GM13976 (cell line): ENCODE results near the gene ZDBF2.
"Not testable (repeated sequence)": the region's sequence is repeated elsewhere in the genome, so short reads cannot be mapped to it uniquely, and the experiment has no call there.

ENCODE experiments used
- DNase-seq: peaks from one replicate; pipeline ENCODE4 v3.0.0; 2012; ENCODE audit warnings: low spot score
- in situ Hi-C: fragments of 300-500 bp; cut with MboI; formaldehyde crosslinking; loops from one replicate; pipeline ENCODE4 v1.12.0; 2022; ENCODE audit warnings: low sequenced_read_pairs, mixed read lengths, inconsistent platforms; ENCODE audit not compliant: unreplicated experiment
- TF ChIP-seq, protein P1 (sequence below): IDR thresholded peaks from 2 replicates; pipeline ENCODE4 v1.5.1; 2012; ENCODE audit warnings: borderline replicate concordance, mild to moderate bottlenecking; ENCODE audit not compliant: insufficient read depth; ENCODE audit errors: extremely low read depth, missing control alignments, control extremely low read depth

Gene ZDBF2

GRCh38 chr2:206253125-206253776, 21.2 kb upstream of the ZDBF2 start:
- no peak for DNase-seq
- in situ Hi-C loops: no loop called here
- TF ChIP-seq, protein P1, sequence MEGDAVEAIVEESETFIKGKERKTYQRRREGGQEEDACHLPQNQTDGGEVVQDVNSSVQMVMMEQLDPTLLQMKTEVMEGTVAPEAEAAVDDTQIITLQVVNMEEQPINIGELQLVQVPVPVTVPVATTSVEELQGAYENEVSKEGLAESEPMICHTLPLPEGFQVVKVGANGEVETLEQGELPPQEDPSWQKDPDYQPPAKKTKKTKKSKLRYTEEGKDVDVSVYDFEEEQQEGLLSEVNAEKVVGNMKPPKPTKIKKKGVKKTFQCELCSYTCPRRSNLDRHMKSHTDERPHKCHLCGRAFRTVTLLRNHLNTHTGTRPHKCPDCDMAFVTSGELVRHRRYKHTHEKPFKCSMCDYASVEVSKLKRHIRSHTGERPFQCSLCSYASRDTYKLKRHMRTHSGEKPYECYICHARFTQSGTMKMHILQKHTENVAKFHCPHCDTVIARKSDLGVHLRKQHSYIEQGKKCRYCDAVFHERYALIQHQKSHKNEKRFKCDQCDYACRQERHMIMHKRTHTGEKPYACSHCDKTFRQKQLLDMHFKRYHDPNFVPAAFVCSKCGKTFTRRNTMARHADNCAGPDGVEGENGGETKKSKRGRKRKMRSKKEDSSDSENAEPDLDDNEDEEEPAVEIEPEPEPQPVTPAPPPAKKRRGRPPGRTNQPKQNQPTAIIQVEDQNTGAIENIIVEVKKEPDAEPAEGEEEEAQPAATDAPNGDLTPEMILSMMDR: no peak

DNA sequence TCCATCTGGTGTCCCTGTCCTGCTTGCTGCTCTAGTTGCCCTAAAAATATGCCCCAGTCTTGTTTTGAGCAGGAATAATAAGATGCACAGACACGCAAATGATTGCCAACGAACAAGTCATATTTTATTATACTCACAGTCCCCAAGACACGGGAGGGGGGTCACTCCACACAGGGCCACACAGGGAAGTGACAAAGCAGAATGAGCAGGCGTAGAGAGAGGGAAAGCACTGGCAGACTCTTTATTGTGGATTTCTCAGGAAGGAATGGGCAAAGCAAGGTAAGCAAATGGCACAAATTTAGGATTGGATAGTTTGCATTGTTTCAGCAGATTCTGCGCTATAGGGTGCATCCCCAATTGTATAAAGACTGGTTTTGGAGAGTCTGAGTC, 20.7 kb upstream of the ZDBF2 start:
- in situ Hi-C loops: no loop called here

DNA sequence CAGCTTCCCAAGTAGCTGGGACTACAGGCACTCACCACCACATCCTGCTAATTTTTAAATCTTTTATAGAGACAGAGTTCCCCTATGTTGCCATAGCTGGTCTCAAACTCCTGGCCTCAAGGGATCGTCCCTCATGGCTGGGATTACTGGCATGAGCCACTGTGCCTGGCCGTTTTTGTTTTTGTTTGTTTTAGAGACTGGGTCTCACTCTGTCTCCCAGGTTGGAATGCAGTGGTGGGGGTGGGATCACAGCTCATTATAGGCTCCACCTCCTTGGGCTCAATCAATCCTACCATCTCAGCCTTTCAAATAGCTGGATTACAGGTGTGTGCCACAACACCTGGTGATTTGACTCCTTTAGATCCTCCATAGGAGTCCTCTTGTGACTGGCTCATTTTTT, 19.5 kb upstream of the ZDBF2 start:
- in situ Hi-C loops: no loop called here

More for the DNA sequence above, 20.7 kb upstream of the ZDBF2 start:
- TF ChIP-seq, protein P1: no peak
- DNase-seq: no peak

GRCh38 chr2:206256706-206257205, 17.7 kb upstream of the ZDBF2 start:
- in situ Hi-C loops: no loop called here
- TF ChIP-seq, protein P1: no peak
- DNase-seq: no peak

More for the DNA sequence above, 19.5 kb upstream of the ZDBF2 start:
- TF ChIP-seq, protein P1: no peak
- DNase-seq: no peak

DNA sequence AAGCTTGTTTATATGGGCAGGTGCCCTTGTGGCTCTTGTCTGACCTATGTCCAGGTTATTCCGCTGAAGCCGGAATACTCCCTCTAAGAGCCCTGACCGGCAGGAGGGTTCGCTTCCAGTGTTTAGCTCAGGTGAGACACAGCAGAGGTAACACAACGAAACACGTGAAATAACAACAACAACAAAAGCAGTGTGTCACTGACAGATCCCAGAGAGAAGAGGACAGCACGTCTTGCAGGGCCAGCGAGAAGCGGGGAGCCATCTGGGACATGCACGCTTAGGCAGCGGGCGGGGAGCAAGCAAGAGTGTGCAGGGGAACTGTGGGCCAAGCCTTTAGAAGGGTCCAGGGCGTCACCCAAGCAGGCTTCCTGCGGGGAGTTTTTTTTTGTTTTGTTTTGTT, 17.1 kb upstream of the ZDBF2 start:
- TF ChIP-seq, protein P1: no peak
- in situ Hi-C loops: no loop called here
- no peak for DNase-seq

DNA sequence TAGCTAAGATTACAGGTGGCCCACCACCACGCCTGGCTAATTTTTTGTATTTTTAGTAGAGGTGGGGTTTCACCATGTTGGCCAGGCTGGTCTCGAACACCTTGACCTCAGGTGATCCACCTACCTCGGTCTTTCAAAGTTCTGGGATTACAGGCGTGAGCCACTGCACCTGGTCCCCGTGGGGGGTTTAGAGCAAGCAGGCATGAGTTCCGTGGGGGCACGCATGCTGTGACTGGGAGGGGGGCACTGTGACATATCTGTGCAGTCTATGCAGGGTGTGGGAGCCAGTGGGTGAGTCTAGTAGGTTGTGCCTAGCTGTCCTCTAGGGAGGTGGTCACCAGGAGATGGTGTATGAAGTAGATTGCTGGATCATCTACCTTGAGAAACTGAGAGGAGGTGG, 16.6 kb upstream of the ZDBF2 start:
- TF ChIP-seq, protein P1: no peak
- in situ Hi-C loops: no loop called here
- no peak for DNase-seq

DNA sequence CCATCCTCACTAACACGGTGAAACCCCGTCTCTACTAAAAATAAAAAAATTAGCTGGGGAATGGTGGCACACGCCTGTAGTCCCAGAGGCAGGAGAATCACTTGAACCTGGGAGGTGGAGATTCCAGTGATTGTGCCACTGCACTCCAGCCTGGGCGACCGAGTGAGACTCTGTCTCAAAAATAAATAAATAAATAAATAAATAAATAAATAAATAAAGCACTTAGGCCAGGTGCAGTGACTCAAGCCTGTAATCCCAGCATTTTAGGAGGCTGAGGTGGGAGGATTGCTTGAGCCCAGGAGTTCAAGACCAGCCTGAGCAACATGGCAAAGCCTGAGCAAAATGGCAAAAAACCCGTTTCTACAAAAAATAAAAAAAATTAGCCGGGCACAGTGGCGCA, 15.8 kb upstream of the ZDBF2 start:
- DNase-seq, in situ Hi-C loops: not testable (repeated sequence)
